ENCODE data around the gene BUD13.
"Not testable (repeated sequence)": the region's sequence is repeated elsewhere in the genome, so short reads cannot be mapped to it uniquely, and the experiment has no call there.

BUD13 gene, protein sequence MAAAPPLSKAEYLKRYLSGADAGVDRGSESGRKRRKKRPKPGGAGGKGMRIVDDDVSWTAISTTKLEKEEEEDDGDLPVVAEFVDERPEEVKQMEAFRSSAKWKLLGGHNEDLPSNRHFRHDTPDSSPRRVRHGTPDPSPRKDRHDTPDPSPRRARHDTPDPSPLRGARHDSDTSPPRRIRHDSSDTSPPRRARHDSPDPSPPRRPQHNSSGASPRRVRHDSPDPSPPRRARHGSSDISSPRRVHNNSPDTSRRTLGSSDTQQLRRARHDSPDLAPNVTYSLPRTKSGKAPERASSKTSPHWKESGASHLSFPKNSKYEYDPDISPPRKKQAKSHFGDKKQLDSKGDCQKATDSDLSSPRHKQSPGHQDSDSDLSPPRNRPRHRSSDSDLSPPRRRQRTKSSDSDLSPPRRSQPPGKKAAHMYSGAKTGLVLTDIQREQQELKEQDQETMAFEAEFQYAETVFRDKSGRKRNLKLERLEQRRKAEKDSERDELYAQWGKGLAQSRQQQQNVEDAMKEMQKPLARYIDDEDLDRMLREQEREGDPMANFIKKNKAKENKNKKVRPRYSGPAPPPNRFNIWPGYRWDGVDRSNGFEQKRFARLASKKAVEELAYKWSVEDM

DNA sequence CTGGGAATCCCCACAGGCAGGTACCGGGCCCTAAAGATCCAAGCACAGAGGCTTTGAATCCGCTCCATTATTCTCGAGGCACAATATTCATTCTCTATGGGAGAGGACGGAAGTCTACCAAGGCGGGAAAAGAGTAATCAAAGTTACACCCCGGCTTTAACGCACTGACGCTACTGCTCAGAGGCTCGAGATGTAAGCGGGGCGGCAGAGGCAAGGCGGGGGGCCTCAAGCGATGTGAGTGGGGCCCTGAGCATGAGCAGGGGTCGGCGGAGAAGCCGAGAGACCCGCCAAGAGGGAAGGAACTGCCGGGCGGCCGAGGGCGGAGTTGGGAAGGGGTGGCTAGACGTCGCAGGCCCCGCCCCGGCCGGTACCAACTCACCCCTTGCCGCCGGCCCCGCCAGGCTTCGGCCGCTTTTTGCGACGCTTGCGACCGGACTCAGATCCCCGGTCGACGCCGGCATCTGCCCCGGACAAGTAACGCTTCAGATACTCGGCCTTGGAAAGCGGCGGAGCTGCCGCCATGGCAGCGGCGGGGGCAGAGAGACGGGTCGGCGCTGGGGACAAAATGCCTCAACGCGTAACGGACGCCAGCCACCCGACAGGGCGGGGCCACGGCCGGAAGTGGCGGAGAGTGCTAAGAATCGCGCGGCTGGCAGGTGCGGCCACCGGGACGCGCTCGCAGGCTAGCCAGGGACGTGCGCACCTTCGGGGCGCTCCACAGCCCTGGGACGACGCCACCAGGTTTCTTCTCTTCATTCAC, at the start of gene BUD13:
Gene BUD13, minus strand, starts transcription at position 545 of the 760 bp plus-strand sequence. Its CDS starts 23 bp downstream, at position 522.
- DNase-seq, result peak; percentile 77

GRCh38 chr11:116822575-116822974, 49.8 kb upstream of the BUD13 start:
- DNase-seq, result no peak

- no peak for DNase-seq
Measured at GRCh38 chr11:116821050-116821918, 48.5 kb upstream of the BUD13 start.

DNA sequence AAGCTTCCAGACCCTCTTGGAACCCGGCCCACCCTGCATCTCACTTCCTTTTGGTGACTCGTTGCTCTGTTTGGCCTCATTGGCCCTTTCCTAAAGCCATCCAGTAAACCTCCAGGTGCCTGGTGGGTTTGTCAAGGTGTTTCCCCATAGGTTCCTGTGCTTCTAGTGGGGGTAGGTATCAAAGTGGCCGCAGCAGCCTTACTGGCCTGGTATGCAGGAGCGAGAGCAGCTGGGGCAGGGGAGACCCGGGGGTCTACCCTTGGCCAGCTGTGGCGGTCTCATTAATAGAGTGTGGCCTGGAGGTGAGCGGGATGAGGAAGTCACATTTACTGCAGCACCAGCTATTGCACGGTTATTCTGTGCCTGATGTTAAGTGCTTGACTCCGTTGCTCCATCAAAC, 46.3 kb upstream of the BUD13 start:
- no peak for DNase-seq

DNA sequence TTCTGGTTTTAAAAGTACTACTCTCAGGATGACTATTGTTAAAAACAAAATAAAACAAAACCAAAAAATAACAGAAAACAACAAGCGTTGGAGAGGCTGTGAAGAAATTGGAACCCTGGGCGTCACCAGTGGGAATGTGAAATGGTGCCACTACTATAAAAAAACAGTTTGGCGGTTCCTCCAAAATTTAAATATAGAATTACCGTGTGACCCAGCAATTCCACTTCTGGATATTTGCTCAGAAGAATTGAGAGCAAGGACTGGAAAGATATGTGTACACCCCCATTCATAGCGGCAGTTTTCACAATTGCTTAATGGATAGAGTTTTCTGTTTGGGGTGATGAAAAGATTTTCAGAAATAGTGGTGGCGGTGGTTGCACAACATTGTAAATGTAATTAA, 41.7 kb upstream of the BUD13 start:
- DNase-seq, result no peak

GRCh38 chr11:116813781-116814471, 41.1 kb upstream of the BUD13 start:
- no peak for DNase-seq

DNA sequence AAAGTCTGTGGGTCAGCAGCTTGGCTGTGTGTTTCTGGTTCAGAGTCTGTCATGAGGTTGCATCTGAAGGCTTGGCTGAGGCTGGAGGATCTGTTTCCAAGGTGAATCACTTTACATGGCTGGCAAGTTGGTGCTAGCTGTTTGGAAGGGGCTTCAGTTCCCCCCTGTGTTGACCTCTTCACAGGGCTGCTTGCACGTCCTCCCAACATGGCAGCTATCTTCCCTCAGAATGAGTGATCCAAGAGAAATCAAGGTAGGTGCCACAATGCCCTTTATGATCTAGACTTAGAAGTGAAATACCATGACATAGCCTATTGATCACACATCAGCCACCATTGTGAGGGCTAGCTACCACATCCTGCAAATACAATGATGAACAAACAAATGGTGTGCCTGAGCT, 40.4 kb upstream of the BUD13 start:
- DNase-seq, result no peak

- DNase-seq, result no peak
Measured at GRCh38 chr11:116812109-116812508, 39.3 kb upstream of the BUD13 start.

- no peak for DNase-seq
Measured at GRCh38 chr11:116811194-116811593, 38.4 kb upstream of the BUD13 start.

- DNase-seq, result no peak
Measured at GRCh38 chr11:116808262-116809175, 35.7 kb upstream of the BUD13 start.

DNA sequence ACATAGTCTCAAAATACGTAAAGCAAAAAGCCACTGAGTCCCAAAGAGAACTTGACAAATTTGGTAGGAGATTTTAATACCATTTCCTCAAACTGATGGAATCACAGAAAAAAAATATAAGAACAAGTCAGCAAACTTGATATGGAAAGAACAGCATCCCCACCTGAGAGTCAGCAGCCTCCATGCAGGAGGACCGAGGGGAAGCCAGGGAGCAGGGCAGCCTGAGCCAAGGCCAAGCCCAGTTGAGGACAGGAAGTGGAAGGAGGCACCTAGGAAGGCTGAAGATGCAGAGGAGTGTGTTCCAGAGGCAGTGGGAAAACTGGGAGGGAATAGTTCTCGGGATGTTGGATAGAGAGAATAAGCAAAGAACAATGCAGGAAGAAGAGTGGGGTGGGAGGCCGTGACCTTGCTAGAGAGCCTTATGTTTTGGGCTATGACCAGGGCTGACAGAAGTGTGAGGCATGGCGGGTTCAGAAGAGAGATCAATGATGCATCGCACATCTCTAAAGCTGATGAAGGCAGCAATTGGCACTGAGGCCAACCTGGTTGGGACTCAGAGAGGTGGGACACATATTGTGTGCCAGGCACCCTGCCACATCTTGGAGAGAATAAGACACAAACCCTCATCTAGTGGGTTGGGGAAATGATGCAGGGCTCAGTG, 34.9 kb upstream of the BUD13 start:
- no peak for DNase-seq

DNA sequence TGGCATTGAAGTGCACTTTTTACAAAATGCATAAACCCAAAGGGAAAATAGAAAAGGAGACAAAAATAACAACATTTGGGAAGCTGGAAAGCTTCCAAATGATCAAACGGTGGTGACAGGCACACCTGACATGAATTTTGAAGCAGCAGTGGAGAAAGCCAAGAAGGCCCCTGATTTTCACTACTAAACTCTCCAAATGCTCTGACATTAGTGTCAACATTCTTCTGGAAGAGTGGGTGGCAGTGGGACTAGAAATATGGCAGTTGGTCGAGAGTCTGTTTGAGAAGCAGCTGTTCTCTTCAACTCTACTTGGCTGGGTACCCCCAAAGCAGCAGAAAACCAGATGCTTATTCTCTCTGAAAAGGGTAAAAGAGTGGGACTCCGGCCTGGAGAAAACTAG, 31.2 kb upstream of the BUD13 start:
- no peak for DNase-seq

DNA sequence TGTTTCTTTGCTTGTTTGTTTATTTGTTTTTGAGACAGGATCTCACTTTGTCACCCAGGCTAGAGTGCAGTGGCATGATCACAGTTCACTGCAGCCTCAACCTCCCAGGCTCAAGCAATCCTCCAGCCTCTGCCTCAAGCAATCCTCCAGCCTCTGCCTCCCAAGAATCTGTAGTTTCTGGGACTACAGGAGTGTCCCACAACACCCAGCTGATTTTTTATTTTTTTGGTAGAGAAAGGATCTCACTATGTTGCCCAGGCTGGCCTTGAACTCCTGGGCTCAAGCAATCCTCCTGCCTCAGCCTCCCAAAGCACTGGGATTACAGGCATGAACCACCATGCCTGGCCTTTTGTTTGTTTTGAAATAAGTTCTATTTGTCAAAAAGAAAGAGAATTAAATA, 28.9 kb upstream of the BUD13 start:
- DNase-seq, result not testable (repeated sequence)

DNA sequence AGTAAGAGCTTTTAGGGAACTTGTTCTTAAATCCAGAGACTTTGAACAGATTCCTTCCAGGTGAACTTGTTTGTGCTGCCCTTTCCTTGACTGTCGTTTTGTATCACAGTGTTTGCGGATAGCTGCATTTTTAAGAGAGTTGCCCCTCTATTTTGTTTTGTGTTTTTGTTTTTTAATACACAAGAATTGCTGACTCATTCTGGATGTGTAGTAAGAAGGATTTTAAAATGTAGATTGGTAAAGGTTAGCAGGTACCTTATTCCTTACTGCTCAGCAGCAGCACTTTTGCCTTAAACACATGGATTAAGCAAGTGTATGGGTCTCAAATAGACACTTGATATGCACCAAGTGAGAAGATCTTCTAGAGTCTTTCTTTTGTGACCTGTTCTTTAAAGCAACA, 27.8 kb upstream of the BUD13 start:
- DNase-seq, result no peak

DNA sequence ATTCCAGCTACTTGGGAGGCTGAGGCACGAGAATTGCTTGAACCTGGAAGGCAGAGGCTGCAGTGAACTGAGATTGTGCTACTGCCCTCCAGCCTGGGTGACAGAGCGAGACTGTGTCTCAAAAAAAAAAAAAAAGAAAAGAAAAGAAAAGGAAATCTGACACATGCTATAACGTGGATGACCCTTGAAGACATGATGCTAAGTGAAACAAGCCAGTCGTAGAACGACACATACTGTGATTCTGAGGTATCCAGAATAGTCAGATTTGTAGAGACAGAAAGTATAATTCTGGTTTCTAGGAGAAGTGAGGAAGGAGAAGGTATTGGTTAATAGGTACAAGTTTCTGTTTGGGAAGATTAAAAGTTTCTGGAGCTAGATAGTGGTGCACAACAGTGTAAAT, 25.6 kb upstream of the BUD13 start:
- DNase-seq, result no peak

DNA sequence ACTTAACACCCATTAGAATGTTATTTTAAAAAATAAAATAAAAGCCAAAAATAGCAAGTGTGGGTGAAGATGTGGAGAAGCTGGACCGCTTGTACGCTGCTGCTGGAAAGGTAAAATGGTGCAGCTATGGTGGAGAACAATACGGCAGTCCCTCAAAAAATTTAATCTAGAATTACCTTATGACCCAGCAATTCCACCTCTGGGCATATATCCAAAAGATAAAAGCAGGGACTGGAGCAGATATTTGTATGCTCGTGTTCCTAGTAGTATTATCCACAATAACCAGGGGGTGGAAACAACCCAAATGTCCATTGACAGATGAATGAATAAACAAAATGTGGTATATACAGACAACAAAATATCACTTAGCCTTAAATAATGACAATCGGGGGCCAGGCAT, 25.0 kb upstream of the BUD13 start:
- DNase-seq, result no peak

- no peak for DNase-seq
Measured at GRCh38 chr11:116796548-116796947, 23.8 kb upstream of the BUD13 start.

DNA sequence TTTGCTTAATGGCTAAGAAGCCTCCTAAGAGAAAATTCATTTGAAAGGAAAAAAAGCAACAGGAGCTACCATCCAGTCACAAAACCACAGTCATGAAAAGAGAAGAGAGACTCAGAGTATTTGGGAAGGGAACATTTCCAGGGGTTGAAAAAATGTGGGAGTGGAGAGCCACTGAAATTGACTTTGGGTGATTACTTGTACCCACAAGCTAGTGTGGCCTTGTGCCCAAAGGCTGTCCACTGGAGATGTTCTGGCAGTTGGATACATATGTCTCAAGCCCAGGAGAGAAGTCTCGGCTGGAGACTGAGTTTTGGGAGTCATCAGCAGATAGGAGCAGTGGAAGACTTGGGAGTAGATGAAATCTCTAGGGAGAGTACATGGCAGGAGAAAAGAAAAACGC, 22.1 kb upstream of the BUD13 start:
- no peak for DNase-seq

GRCh38 chr11:116793772-116794097, 20.9 kb upstream of the BUD13 start:
- DNase-seq, result peak; percentile 13

Measured in fibroblast of upper back skin (primary cell).